Measurements from ENCODE around the gene PRKAG2.

DNA sequence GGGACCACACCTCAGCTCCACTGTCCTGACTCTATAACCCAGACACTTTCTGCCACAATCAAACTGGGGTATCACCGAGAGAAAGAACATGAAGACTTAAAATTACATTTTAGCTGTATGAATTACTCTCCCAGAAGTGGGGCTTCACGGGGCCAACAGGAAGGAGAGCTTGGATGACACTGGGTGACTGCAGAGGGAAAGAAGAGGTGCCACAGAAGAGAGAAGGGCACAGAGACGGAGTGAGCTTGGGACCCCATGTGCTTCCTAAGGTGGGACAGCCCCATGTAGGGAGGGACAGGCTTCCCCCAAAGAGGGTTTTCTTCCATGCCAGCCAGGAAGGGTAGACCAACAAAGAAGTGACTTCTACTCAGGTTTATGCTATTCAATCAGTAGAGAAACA lies 195.2 kb downstream of the PRKAG2 start:
- TF ChIP-seq, protein P1, sequence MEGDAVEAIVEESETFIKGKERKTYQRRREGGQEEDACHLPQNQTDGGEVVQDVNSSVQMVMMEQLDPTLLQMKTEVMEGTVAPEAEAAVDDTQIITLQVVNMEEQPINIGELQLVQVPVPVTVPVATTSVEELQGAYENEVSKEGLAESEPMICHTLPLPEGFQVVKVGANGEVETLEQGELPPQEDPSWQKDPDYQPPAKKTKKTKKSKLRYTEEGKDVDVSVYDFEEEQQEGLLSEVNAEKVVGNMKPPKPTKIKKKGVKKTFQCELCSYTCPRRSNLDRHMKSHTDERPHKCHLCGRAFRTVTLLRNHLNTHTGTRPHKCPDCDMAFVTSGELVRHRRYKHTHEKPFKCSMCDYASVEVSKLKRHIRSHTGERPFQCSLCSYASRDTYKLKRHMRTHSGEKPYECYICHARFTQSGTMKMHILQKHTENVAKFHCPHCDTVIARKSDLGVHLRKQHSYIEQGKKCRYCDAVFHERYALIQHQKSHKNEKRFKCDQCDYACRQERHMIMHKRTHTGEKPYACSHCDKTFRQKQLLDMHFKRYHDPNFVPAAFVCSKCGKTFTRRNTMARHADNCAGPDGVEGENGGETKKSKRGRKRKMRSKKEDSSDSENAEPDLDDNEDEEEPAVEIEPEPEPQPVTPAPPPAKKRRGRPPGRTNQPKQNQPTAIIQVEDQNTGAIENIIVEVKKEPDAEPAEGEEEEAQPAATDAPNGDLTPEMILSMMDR (conservative IDR thresholded peaks at IDR 0.05 in 1 of 2, IDR thresholded peaks at IDR 0.05 in 1 of 2; ENCODE audit: extremely low read depth in 1 of 2, insufficient read depth in 1 of 2, low read depth in 1 of 2, low read length in 2 of 2), result no peak
- TF ChIP-seq EZH2 (IDR thresholded peaks at IDR 0.05; ENCODE audit: borderline replicate concordance, low read length), result no peak

All from mammary epithelial cell (primary cell).